Middle frontal gyrus (tissue), 1 donor: ENCODE results near the gene TMEM244.
"Not testable (repeated sequence)": the region's sequence is repeated elsewhere in the genome, so short reads cannot be mapped to it uniquely, and the experiment has no call there.

Source experiments
- DNase-seq: peaks from one replicate; pipeline ENCODE4 v3.0.0-alpha.2; 2015; ENCODE audit warnings: low spot score; ENCODE audit errors: extremely low spot score

Gene TMEM244

GRCh38 chr6:129867403-129867802, 6.3 kb upstream of the TMEM244 start:
- no peak for DNase-seq

- DNase-seq = no peak
Observed at GRCh38 chr6:129866688-129867087, 5.6 kb upstream of the TMEM244 start.

GRCh38 chr6:129866256-129866655, 5.1 kb upstream of the TMEM244 start:
- no peak for DNase-seq

GRCh38 chr6:129865013-129865412, 3.9 kb upstream of the TMEM244 start:
- DNase-seq = no peak

GRCh38 chr6:129863664-129864063, 2.5 kb upstream of the TMEM244 start:
- no peak for DNase-seq

GRCh38 chr6:129859524-129859923, 1.6 kb downstream of the TMEM244 start:
- no peak for DNase-seq

- no peak for DNase-seq
Observed at GRCh38 chr6:129857838-129858237, 3.3 kb downstream of the TMEM244 start.

GRCh38 chr6:129853996-129854711, 7.0 kb downstream of the TMEM244 start:
- no peak for DNase-seq

GRCh38 chr6:129852257-129852858, 8.8 kb downstream of the TMEM244 start:
- no peak for DNase-seq

- DNase-seq = no peak
Observed at GRCh38 chr6:129849456-129849855, 11.7 kb downstream of the TMEM244 start.

- no peak for DNase-seq
Observed at GRCh38 chr6:129846761-129847160, 14.4 kb downstream of the TMEM244 start.

- DNase-seq = no peak
Observed at GRCh38 chr6:129845696-129846095, 15.4 kb downstream of the TMEM244 start.

- DNase-seq = no peak
Observed at GRCh38 chr6:129844118-129844891, 16.8 kb downstream of the TMEM244 start.

GRCh38 chr6:129843573-129843972, 17.5 kb downstream of the TMEM244 start:
- DNase-seq = no peak

GRCh38 chr6:129842881-129843409, 18.2 kb downstream of the TMEM244 start:
- no peak for DNase-seq

GRCh38 chr6:129842137-129842536, 19.0 kb downstream of the TMEM244 start:
- no peak for DNase-seq

- DNase-seq = not testable (repeated sequence)
Observed at GRCh38 chr6:129839562-129839961, 21.6 kb downstream of the TMEM244 start.

GRCh38 chr6:129835691-129836090, 25.4 kb downstream of the TMEM244 start:
- DNase-seq = no peak

GRCh38 chr6:129832299-129832698, 28.8 kb downstream of the TMEM244 start:
- DNase-seq = no peak

- no peak for DNase-seq
Observed at GRCh38 chr6:129828229-129828628, 32.9 kb downstream of the TMEM244 start.

- DNase-seq = no peak
Observed at GRCh38 chr6:129818251-129818650, 42.9 kb downstream of the TMEM244 start.

GRCh38 chr6:129817821-129818220, 43.3 kb downstream of the TMEM244 start:
- DNase-seq = no peak
